LHCN-M2 (cell line): Measurements from ENCODE around the gene COPB1. TPM values are rescaled to one million over a fixed set of nuclear protein-coding genes. Genes with fewer than 3 reads are reported as not detected.
A peak's percentile ranks its signal among the peaks of the same experiment; 100 is the strongest.
"Not testable (repeated sequence)": the region's sequence is repeated elsewhere in the genome, so short reads cannot be mapped to it uniquely, and the experiment has no call there.

ENCODE experiments used
- DNase-seq: peaks from one replicate; pipeline ENCODE4 v3.0.0-alpha.2; 2012; ENCODE audit warnings: low read depth
- polyA plus RNA-seq: library from polyadenylated mRNA; unstranded; fragments of >200 nt; gene quantifications from one replicate; pipeline ENCODE4 v1.2.1, GENCODE V29; 2012; ENCODE audit warnings: missing spikeins
- total RNA-seq: library from RNA; depleted of rRNA; stranded (reverse); fragments of >200 nt; gene quantifications from 2 replicates; pipeline ENCODE4 v1.2.3, GENCODE V29; 2014; rRNA removed

COPB1 gene, protein sequence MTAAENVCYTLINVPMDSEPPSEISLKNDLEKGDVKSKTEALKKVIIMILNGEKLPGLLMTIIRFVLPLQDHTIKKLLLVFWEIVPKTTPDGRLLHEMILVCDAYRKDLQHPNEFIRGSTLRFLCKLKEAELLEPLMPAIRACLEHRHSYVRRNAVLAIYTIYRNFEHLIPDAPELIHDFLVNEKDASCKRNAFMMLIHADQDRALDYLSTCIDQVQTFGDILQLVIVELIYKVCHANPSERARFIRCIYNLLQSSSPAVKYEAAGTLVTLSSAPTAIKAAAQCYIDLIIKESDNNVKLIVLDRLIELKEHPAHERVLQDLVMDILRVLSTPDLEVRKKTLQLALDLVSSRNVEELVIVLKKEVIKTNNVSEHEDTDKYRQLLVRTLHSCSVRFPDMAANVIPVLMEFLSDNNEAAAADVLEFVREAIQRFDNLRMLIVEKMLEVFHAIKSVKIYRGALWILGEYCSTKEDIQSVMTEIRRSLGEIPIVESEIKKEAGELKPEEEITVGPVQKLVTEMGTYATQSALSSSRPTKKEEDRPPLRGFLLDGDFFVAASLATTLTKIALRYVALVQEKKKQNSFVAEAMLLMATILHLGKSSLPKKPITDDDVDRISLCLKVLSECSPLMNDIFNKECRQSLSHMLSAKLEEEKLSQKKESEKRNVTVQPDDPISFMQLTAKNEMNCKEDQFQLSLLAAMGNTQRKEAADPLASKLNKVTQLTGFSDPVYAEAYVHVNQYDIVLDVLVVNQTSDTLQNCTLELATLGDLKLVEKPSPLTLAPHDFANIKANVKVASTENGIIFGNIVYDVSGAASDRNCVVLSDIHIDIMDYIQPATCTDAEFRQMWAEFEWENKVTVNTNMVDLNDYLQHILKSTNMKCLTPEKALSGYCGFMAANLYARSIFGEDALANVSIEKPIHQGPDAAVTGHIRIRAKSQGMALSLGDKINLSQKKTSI
- 232 and 235 TPM in 2 replicates for total RNA-seq
- 74.5 TPM for polyA plus RNA-seq

DNA sequence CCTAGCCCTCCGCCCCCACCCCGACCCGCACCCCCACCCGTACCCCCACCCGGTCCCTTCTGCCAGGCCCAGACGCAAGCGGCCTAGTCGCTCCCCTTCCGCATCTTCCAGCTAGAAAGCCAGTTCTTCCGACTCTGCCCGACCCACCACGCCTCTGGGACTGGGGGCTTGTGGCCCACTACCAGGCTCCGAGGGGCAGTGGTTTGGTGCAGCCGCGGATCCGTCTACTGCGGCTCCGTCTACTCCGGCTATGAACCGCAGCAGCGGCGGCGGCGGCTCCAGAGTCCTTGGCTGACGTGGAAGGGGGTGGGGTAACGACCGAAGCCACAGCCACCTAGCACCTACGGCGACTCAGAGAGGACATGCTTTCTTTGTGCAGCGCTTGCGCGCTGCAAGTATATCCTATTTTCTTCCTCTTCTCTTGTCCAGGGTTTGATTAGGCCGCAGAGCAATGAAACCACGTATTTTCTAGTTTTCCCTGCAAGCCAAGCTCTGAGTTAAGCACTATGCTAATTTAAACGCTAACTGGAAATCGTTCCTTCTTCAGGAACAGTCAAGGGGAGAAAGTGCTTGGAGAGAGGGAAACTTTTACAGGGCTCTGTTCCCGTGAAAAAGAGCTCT, at the start of gene COPB1:
TSS of gene COPB1 (minus strand) at position 252 of the 621 bp plus-strand sequence. CDS start 883 bp downstream, outside the sequence.
- DNase-seq: peak; percentile 91

DNA sequence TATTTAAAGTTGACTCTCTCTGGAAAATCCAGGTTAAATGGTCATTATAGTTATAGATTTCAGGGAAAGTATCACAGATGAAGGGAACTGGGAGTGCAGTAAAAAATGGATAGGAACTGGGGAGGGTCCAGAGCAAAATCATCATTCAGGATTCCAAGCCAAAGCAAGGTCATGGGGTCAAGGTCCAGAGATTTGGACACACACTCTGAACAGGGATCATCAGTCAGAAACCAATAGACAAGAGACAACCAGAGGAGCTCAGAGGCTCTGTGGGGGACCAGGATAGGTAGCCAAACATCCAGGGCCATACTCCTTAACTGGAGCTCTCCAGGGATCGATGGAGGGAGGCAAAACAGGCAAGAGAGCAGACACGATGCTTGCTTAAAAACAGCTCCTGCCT, 47.8 kb upstream of the COPB1 start:
- no peak for DNase-seq

DNA sequence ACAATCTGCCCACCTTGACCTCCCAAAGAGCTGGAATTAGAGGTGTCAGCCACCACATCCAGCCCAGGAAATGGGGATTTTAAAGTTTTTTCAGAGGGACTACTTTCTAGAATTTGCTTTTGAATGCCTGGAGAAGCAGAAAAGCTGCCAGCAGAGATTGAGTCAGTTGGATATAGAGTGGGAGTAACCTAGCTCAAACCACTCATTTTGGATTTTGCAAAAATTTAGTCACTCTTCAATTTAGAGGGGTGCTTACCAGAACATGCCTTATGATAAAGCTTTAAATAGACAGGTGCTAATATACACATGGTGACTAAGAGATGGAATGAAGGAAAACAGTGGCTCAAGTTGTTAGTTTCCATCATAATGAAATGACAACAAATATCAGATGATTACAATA, 47.1 kb upstream of the COPB1 start:
- DNase-seq: peak; percentile 5

DNA sequence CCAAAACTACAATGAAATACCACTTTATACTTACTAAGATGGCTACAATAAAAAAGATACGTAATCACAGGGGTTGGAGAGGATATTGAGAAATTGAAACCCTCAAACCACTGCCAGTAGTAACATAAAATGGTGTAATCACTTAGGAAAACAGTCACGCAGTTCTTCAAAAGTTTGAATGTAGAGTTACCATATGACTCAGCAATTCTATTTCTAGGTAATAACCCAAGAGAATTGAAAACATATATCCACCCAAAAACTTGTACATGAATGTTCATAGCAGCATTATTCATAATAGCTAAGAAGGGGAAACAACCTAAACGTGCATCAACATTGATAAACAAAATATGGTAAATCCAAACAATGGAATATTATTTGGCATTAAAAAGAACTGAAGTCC, 45.0 kb upstream of the COPB1 start:
- DNase-seq: peak; percentile 50

DNA sequence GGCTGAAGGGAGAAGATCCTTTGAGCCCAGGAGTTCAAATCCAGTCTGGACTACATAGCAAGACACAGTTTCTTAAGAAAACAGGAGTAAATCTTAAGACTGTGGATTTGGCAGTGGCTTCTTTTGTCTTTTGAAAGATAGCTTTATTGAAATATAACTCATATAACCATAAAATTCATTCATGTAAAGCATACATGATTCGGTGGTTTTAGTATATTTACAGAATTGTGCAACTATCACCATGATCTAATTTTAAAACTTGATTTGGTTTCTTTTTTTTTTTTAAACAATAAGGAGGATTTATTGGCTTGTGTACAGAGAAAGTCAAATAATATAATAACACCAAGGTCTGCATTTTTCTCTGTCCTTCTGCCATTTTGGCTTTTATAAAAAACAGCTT, 43.6 kb upstream of the COPB1 start:
- no peak for DNase-seq

DNA sequence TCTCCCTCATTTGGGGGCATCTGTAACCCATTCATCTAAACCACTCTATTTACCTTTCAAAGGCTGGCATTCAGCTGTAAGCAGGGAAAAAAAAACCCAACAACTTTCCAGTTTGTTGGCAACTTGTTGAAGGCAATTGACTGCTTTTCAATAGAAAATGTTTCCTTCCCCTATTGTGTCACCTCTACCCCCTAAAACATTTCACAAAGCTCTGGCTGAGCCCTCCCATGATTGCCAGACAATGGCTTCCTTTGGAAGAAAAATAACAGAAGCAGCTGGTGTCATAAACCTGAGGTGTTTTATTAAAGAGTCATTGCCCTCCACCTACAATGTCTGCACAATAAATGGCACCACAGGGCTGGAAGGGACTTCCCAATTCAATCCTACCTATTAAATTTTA, 42.7 kb upstream of the COPB1 start:
- DNase-seq: no peak

DNA sequence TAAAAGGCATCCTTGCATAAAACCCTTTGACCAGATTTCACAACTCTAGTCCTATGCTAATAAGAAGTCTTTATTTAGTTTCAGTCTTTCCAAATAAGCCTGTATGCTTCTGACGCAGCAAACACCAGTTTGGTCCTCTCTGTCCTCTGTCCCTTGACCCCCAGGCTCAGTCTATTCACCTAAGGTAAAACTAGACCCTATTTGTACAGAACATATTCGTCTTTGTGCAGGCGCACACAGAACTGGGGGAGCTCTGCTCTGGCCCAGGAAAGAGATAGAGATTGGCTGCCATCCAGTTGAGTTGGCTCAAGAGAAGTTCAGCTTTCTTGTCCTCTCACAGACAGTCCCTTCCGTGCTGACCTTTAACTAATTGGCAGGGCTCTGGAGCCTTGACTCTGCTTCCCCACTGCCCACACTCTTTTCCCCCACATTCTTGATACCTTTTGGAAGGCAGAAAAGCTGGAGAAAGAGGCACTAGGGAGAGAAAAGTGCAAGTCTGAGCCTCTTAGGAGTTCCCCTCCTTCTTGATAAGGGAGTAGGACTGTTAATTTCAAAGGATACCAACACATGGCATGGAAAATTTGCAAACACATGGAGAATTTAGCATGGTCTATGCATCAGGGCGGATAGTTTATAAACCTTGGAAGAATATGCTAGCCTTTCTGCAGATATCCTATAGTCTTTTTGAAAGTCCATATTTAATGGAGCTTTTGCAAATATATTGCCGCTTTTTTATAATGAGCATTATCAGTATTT, 41.8 kb upstream of the COPB1 start:
- DNase-seq: no peak

DNA sequence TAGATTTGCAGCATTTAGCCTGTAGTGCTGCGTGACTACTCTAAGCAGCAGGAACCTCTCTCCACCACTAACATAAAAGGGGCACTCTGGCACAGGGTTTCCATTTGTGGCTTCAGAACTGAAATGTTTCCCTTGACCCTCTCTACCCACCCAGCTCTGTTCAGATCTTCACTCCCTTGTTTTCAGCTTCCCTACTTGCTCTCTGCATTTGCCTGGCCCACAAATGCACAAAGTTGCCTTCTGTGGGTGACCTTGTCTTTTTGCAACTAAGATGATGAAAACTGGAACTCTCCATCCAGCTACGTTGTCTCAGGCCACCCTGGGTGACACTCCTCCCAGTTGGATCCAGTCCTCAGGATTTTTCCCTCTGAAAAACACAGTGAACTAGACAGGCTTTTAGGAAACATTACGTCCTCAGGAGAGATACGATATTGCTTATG, 40.4 kb upstream of the COPB1 start:
- no peak for DNase-seq

DNA sequence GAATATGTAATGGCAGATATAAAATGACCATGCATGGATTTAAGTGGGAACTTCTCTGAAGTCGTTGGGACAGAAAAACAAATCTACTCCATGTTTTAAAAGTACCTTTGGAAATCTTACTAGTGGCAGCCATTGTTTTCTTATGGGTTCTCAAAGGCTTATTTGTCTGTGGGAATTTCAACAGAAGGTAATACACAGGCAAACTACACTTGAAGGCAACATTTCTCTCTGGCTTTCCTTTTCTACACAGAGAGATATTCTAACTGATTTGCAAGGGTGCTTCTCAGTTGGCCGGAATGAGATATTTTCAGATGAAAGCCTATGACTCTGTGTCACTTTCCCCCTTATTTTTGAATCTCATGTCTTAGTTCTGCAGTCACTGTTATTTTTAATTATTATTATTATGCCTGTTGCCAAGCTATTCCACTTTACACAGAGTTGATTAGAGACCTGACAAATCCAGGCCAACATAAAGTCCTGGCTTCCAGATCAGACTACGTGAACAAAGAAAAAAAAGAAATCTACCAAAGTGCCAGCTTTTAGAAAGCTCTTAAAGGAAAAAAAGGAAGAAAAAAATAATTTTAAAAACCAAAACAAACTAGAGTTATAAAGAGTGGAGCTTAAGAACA, 39.4 kb upstream of the COPB1 start:
- no peak for DNase-seq

DNA sequence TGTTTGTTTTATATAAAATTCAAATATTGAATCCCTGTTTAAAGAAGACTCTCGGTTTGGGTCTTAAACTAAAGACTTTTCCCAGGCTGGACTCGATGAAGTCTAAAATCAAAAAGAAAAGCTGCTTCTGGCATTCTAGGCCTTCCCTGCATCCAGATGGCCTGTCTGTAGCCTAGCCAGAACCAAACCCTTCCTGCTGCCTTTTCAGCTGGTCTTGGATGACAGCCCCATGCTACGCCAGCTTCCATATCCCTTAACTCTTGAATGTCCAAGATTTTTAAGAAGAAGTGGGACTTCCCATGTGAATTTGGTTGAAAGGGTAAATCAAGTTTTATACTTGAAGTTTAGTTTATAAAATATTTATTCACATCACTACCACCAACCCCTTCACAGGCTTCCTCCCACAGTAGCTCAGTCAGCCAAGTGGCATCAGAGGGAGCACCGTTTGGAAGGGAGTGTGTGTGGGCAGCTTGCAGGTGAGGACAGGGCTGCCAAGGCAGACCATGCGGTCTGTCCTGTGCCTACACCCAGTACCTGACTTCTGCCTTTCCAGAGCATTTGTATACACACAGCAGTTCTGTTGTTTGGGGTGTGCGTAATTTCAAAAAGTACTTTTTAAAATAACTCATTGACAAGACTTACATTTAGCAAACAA, 38.8 kb upstream of the COPB1 start:
- DNase-seq: no peak

DNA sequence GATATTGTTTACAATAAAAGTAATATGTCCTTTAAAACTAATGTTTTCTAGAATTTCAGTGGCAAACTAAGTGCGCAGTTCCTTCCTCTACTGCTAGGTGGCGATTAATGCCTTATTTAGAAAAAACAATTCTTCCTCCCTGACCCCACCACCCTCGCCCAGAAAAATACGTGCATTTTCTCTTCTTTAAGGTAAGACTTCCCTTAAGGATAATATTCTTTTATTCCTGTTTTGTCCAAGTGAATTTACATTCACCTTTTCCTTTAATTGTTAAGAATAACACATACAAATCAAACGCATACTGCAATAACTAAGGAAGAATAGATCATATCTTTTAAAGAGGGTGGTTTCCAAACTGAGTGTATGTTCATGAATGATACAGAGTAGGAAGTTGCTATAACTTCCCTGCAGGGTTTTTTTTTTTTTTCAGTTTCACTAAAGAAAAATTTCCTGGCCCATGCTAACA, 37.6 kb upstream of the COPB1 start:
- peak; percentile 31 for DNase-seq

DNA sequence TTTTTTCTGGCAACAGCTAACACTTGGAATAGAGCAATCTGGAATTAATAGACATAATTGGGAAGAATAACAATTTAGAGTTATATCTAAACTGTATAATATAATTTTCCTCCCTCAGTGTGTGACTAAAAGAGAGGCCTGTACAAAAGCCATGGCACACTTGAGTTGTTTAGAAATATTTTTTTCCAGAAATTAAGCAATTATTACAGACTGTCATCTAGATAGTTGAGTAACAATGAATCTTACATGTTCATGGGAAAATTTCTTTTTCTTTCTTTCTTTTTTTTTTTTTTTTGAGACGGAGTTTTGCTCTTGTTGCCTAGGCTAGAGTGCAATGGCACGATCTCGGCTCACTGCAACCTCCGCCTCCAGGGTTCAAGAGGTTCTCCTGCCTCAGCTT, 35.6 kb upstream of the COPB1 start:
- not testable (repeated sequence) for DNase-seq

DNA sequence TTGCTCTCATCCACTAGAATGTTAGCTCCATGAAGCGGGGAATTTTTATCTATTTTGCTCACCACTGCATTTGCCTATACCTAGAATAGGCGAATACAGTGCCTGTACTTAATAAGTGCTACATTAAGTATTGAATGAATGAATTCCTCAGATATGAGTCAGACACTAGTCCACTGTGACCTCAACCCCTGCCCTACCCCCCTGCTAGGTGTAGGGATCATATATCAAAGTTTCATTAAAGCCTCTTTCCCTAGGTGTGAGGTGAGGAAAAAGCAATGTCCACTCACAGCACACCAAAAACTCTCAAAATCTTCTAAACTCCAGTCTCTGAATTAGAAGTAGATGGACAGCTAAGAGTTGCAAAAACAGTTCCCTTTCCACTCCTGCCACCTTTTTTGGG, 30.3 kb upstream of the COPB1 start:
- no peak for DNase-seq

DNA sequence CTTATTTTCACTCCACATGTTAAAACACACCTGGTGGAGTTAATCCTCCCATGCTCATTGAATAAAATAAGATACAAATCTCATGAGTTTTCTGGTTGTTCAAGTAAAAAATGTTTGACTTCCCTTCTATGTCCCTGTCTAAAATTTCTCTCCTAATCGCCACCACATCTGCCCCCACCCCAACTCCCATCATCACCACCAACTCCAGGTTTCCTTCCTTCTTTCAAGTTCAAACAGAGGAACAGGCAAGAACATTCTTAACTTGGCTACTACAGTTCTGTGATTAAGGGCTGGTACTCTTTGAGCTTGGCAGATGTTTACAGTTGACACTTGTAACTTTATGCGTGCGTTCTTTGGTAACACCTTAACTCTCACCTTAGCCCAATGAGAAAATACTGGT, 29.7 kb upstream of the COPB1 start:
- no peak for DNase-seq

DNA sequence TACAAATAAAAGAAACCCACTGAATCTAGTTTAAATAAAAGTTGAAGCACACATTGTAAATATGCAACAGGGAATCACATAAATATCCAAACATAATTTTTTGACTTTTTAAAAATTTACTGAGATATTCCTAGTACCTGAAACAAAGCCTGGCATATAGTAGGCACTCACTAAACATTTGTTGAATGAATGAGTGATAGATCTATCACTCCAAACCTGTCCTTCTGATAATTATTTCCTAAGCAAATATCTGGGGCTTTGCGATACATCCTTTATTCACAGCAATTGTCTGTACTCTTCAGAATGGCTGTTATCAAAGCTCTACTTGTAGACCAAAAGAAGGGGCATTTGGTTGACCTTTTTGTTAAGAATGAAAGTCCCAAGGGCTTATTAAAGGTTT, 23.2 kb upstream of the COPB1 start:
- no peak for DNase-seq

DNA sequence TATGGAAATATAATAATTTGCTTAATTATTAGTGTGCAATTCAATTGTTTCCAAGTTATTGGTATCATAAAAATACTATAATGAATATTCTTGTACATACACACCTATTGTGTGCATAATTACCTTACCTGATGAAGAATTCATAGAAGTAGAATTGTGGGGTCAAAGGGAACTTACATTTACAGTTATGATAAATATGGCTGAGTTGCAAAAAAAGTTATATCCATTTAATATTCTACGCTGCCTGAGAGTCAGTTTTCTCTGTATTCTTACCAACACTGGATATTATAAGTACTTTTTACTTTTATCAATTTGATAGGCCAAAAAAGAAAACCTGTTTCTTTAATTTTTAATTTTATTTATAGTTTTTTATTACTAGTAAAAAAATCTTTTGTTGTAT, 22.6 kb upstream of the COPB1 start:
- DNase-seq: no peak

DNA sequence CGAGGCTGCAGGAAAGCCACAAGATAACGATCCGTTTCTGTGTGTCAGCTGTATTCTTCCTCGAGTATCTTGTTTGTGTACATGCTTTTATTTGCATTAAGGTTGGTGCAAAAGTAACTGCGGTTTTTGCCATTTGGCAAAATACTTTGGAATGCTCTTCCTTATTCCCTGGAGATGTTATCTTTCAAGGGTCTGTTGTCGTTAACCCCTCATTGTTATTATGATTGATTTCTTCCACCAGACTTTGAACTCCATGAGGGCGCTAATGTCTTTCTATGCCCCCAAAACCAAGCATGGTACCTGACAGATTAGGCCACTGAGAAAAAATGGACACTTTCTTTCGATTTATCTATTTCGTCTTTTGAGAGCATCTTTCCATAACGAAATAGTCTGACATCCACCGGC, 21.1 kb upstream of the COPB1 start:
- DNase-seq: no peak

DNA sequence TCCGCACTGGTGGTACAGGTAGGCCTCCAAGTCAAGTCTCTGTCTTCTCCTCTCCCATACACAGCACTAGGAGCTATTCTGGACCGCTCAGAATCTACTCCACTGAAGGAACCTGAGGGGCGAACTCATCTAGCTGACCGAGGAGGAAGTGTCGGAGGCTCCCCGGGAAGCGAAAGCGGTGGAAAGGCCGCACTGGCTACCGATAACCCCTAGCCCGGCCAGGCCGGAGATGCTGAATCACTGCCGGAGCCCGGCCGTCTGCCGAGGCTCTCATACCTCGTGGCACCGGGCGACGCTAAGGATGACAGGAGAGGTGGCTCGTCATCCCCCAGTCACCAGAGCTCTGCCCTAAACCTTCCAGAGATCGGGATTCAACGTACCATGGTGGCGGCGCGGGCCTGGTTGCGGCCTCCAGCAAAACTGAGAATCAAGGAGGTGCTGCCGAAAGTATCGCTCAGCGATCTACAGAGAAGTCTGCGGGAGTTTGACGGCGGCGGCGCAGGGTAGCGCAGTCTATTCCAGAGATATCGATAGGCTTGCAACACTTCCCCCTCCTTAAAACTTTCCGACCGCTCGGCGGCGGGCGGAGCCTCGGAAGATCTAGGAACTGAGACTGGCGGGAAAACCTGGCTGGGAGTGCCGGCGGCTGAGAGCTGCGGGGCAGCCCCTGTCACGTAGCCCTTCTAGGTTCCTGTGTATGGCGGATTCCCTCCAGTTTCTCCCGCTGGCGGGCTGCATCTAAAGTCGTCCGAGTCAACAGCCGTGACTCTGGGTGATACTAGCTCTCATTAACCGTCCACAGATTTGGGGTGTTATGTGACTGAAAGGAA, 20.5 kb upstream of the COPB1 start, which contains the start of gene PSMA1:
TSS of gene PSMA1 (minus strand) at position 470 of the 830 bp plus-strand sequence. CDS start at position 383, 87 bp downstream.
- peak; percentile 94 for DNase-seq

DNA sequence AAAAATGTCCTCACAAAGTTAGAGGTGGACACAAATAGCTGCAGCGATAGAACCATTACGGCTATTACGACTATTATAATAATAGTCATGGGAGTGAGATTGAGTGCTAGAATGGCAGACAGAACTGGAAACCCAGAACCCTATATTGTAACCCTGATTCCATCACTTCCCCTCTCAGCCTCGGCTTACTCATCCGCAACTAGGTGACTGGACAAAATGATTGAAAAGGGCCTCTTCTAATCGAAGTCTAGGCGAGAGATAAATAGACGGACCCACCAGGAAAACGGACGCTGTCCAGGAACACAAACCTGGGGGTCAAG, 19.9 kb upstream of the COPB1 start:
- no peak for DNase-seq
